ENCODE results near the gene MISP3. TPM values are rescaled to one million over a fixed set of nuclear protein-coding genes. Genes with fewer than 3 reads are reported as not detected.

Gene MISP3
- total and polyA plus RNA-seq, 11 donors, result 3.5 to 28.7 (median 5.7) TPM

GRCh38 chr19:14053032-14053431, 19.6 kb upstream of the MISP3 start:
- Histone ChIP-seq H3K27me3 (peaks cover 0 to 4% (median 0%) of the 10 kb centered on the region in 9 donors), H3K27ac (no peak overlapping the region), H3K4me3 (no peak overlapping the region), H3K9me3 (peaks cover 0 to 9% (median 0%) of the 10 kb centered on the region in 12 donors), H3K4me1 (peaks cover 0 to 11% (median 2%) of the 10 kb centered on the region in 12 donors), H3K36me3 (peaks cover 0 to 28% (median 0%) of the 10 kb centered on the region in 9 donors)
- intact Hi-C loops (cut with DNase I), result loop anchor here in 2 of 10 donors (5.0 to 10.0 kb wide), 2 partner anchors 168 to 171 kb away; no protein-coding TSS in a partner anchor
- WGBS, 4 donors, result 92 to 95% (median 93%) methylated on average over 3 of the region's 3 CpGs
- no peak for ATAC-seq
- DNase-seq, result no peak
- TF ChIP-seq POLR2A (IDR thresholded peaks at IDR 0.05) (no peak), CTCF (IDR thresholded peaks at IDR 0.05) (no peak)

- H3K36me3 ChIP-seq, result peaks cover 0 to 28% (median 0%) of the 10 kb centered on the region in 9 donors
- no peak for TF ChIP-seq POLR2A (IDR thresholded peaks at IDR 0.05)
- no peak for TF ChIP-seq CTCF (IDR thresholded peaks at IDR 0.05)
- ATAC-seq (no peak), DNase-seq (no peak)
- H3K4me3 ChIP-seq, result no peak overlapping the region
- intact Hi-C loops (cut with DNase I), result loop anchor here in 2 of 10 donors (5.0 to 10.0 kb wide), 2 partner anchors 169 to 171 kb away; no protein-coding TSS in a partner anchor
- no peak overlapping the region for H3K27ac ChIP-seq
- WGBS, 4 donors, result 84 to 90% (median 89%) methylated on average over 10 to 11 of the region's 11 CpGs
- H3K27me3 ChIP-seq, result peaks cover 0 to 9% (median 3%) of the 10 kb centered on the region in 9 donors
- peaks cover 0 to 9% (median 0%) of the 10 kb centered on the region in 12 donors for H3K9me3 ChIP-seq
- H3K4me1 ChIP-seq, result peaks cover 0 to 12% (median 2%) of the 10 kb centered on the region in 12 donors
Observed at GRCh38 chr19:14053500-14053899, 19.1 kb upstream of the MISP3 start.

- no peak overlapping the region for H3K27ac ChIP-seq
- intact Hi-C loops (cut with DNase I), result loop anchor here in 2 of 10 donors (5.0 to 10.0 kb wide), 2 partner anchors 169 to 172 kb away; no protein-coding TSS in a partner anchor
- peaks cover 0 to 16% (median 2%) of the 10 kb centered on the region in 12 donors for H3K4me1 ChIP-seq
- peaks cover 0 to 9% (median 0%) of the 10 kb centered on the region in 12 donors for H3K9me3 ChIP-seq
- peaks cover 0 to 15% (median 9%) of the 10 kb centered on the region in 9 donors for H3K27me3 ChIP-seq
- 73 to 83% (median 81%) methylated on average over 6 of the region's 6 CpGs for WGBS, 4 donors
- ATAC-seq, result no peak
- peaks cover 0 to 27% (median 0%) of the 10 kb centered on the region in 9 donors for H3K36me3 ChIP-seq
- no peak for DNase-seq
- TF ChIP-seq CTCF (IDR thresholded peaks at IDR 0.05) (no peak), POLR2A (IDR thresholded peaks at IDR 0.05) (no peak)
- H3K4me3 ChIP-seq, result no peak overlapping the region
Observed at GRCh38 chr19:14054099-14054498, 18.5 kb upstream of the MISP3 start.

- peaks cover 3 to 21% (median 13%) of the 10 kb centered on the region in 9 donors for H3K27me3 ChIP-seq
- ATAC-seq, result no peak
- intact Hi-C loops (cut with DNase I), result loop anchor here in 2 of 10 donors (5.0 to 10.0 kb wide), 2 partner anchors 170 to 172 kb away; no protein-coding TSS in a partner anchor
- peaks cover 0 to 9% (median 0%) of the 10 kb centered on the region in 12 donors for H3K9me3 ChIP-seq
- H3K36me3 ChIP-seq, result peaks cover 0 to 24% (median 0%) of the 10 kb centered on the region in 9 donors
- no peak for DNase-seq
- TF ChIP-seq CTCF (IDR thresholded peaks at IDR 0.05), result no peak
- no peak for TF ChIP-seq POLR2A (IDR thresholded peaks at IDR 0.05)
- 58 to 65% (median 63%) methylated on average over 11 of the region's 11 CpGs for WGBS, 4 donors
- peaks cover 0 to 18% (median 2%) of the 10 kb centered on the region in 12 donors for H3K4me1 ChIP-seq
- H3K4me3 ChIP-seq, result no peak overlapping the region
- no peak overlapping the region for H3K27ac ChIP-seq
Observed at GRCh38 chr19:14054721-14055120, 17.9 kb upstream of the MISP3 start.

Data from heart left ventricle (tissue), 16 donors.